ENCODE data around the gene CLCA2.

DNA sequence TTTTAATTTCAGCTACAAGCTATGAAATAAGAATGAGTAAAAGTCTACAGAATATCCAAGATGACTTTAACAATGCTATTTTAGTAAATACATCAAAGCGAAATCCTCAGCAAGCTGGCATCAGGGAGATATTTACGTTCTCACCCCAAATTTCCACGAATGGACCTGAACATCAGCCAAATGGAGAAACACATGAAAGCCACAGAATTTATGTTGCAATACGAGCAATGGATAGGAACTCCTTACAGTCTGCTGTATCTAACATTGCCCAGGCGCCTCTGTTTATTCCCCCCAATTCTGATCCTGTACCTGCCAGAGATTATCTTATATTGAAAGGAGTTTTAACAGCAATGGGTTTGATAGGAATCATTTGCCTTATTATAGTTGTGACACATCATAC is 31.1 kb downstream of the CLCA2 start:
- no peak for TF ChIP-seq POLR2A (IDR thresholded peaks at IDR 0.05)
- TF ChIP-seq, protein P1, sequence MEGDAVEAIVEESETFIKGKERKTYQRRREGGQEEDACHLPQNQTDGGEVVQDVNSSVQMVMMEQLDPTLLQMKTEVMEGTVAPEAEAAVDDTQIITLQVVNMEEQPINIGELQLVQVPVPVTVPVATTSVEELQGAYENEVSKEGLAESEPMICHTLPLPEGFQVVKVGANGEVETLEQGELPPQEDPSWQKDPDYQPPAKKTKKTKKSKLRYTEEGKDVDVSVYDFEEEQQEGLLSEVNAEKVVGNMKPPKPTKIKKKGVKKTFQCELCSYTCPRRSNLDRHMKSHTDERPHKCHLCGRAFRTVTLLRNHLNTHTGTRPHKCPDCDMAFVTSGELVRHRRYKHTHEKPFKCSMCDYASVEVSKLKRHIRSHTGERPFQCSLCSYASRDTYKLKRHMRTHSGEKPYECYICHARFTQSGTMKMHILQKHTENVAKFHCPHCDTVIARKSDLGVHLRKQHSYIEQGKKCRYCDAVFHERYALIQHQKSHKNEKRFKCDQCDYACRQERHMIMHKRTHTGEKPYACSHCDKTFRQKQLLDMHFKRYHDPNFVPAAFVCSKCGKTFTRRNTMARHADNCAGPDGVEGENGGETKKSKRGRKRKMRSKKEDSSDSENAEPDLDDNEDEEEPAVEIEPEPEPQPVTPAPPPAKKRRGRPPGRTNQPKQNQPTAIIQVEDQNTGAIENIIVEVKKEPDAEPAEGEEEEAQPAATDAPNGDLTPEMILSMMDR (IDR thresholded peaks at IDR 0.05): no peak
